Measurements from ENCODE around the gene TJP1. TPM values are rescaled to one million over a fixed set of nuclear protein-coding genes. Genes with fewer than 3 reads are reported as not detected.

Gene TJP1
- total and polyA plus RNA-seq, 8 donors = 82.9 to 130 (median 121) TPM

- H3K4me1 ChIP-seq = no peaks in the 10 kb centered on the region
- H3K4me3 ChIP-seq = no peak overlapping the region
- H3K27ac ChIP-seq = no peak overlapping the region
- ATAC-seq (no peak), DNase-seq (no peak)
- H3K27me3 ChIP-seq = no peaks in the 10 kb centered on the region
- intact Hi-C loops (cut with DNase I) = no loop called here
- H3K36me3 ChIP-seq = no peaks in the 10 kb centered on the region
- H3K9me3 ChIP-seq = no peaks in the 10 kb centered on the region
- no peak for TF ChIP-seq CTCF (IDR thresholded peaks at IDR 0.05)
These were observed 134.2 kb downstream of the TJP1 start for GRCh38 chr15:29687939-29688505.

DNA sequence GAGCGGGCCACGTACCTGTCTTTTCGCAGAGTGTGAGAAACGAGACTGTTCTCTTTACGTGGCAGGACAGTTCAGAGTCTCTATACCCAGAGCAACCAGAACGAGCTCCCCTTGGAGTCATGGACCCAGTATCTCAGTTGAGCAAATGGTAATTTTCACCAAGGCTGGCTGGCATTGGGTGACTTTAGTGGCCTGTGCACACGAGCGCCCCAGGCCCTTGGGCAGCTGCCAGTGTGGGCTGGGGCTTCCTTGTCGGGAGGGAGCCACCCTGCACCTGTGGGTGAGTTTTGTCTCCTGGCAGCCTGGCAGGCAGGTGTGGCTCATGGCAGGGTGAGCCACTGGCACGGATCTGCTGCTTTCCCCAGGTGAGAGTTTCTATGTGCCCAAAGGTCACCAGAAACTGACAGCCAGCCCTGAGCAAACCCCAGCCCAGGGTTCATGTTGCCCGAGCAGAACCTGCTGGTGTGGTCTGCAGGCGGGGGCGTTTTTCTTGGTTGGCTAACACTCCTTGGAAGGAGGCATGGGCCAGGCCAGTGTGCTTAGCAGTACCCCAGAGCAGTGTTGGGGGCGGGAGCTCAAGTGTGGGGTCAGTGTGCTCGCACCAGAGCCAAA lies 135.0 kb downstream of the TJP1 start:
- H3K4me3 ChIP-seq = no peak overlapping the region
- H3K9me3 ChIP-seq = no peaks in the 10 kb centered on the region
- intact Hi-C loops (cut with DNase I) = no loop called here
- H3K36me3 ChIP-seq = no peaks in the 10 kb centered on the region
- DNase-seq (no peak), ATAC-seq (no peak)
- no peak overlapping the region for H3K27ac ChIP-seq
- H3K4me1 ChIP-seq = no peaks in the 10 kb centered on the region
- no peak for TF ChIP-seq CTCF (IDR thresholded peaks at IDR 0.05)
- H3K27me3 ChIP-seq = no peaks in the 10 kb centered on the region

- Histone ChIP-seq H3K4me3 (no peak overlapping the region), H3K4me1 (no peaks in the 10 kb centered on the region), H3K9me3 (no peaks in the 10 kb centered on the region), H3K27ac (no peak overlapping the region), H3K27me3 (no peaks in the 10 kb centered on the region), H3K36me3 (no peaks in the 10 kb centered on the region)
- TF ChIP-seq CTCF (IDR thresholded peaks at IDR 0.05) = no peak
- intact Hi-C loops (cut with DNase I) = no loop called here
- no peak for DNase-seq
- no peak for ATAC-seq
These were observed 135.6 kb downstream of the TJP1 start for GRCh38 chr15:29686445-29687203.

- no peak for ATAC-seq
- intact Hi-C loops (cut with DNase I) = no loop called here
These were observed 136.2 kb downstream of the TJP1 start for GRCh38 chr15:29686079-29686425.

More at GRCh38 chr15:29686079-29686425, 136.2 kb downstream of the TJP1 start:
- H3K27me3 ChIP-seq = no peaks in the 10 kb centered on the region
- no peaks in the 10 kb centered on the region for H3K36me3 ChIP-seq
- H3K4me3 ChIP-seq = no peak overlapping the region
- H3K27ac ChIP-seq = no peak overlapping the region
- DNase-seq = no peak
- H3K4me1 ChIP-seq = no peaks in the 10 kb centered on the region
- no peak for TF ChIP-seq CTCF (IDR thresholded peaks at IDR 0.05)
- no peaks in the 10 kb centered on the region for H3K9me3 ChIP-seq
